ENCODE results near the gene CWC22. TPM values are rescaled to one million over a fixed set of nuclear protein-coding genes. Genes with fewer than 3 reads are reported as not detected.

Gene CWC22
- total RNA-seq, 1 donor from 2014 or later, result 13.6 TPM

Small RNA genes lying within 50 kb of the gene (small RNA-seq; reads per million reads assigned to genes)
- gene RF00416, result not detected

Other genes starting within 250 kb of the CWC22 start
- gene ZNF385B, start 145.7 kb downstream of the CWC22 start, total RNA-seq, result 1.0 TPM

Measured in skeletal muscle tissue (tissue), 2 donors.